Measurements from ENCODE around the gene ZNF765.
"Not testable (repeated sequence)": the region's sequence is repeated elsewhere in the genome, so short reads cannot be mapped to it uniquely, and the experiment has no call there.

ZNF765 gene

GRCh38 chr19:53394974-53395839, at the start of gene ZNF765:
Gene ZNF765, plus strand, starts transcription at chr19:53395149. Its CDS starts 2,867 bp downstream, at chr19:53398016.
- DNase-seq (ENCODE audit: low read depth) = peak; percentile 93

- DNase-seq (ENCODE audit: low read depth) = no peak
Observed at GRCh38 chr19:53355739-53356138, 39.2 kb upstream of the ZNF765 start.

GRCh38 chr19:53357821-53358581, 36.9 kb upstream of the ZNF765 start:
- no peak for DNase-seq (ENCODE audit: low read depth)

GRCh38 chr19:53360056-53360455, 34.9 kb upstream of the ZNF765 start:
- not testable (repeated sequence) for DNase-seq (ENCODE audit: low read depth)

- peak; percentile 85 for DNase-seq (ENCODE audit: low read depth)
Observed at GRCh38 chr19:53365134-53365898, 29.6 kb upstream of the ZNF765 start, which contains the start of gene ZNF525. Gene ZNF525, plus strand, starts transcription at chr19:53365705. Its CDS starts 6,577 bp downstream, at chr19:53372282.

GRCh38 chr19:53365899-53366493, 29.0 kb upstream of the ZNF765 start:
- DNase-seq (ENCODE audit: low read depth) = peak; percentile 1

- no peak for DNase-seq (ENCODE audit: low read depth)
Observed at GRCh38 chr19:53372196-53372595, 22.8 kb upstream of the ZNF765 start.

GRCh38 chr19:53374288-53374687, 20.7 kb upstream of the ZNF765 start:
- no peak for DNase-seq (ENCODE audit: low read depth)

- DNase-seq (ENCODE audit: low read depth) = no peak
Observed at GRCh38 chr19:53374743-53375142, 20.2 kb upstream of the ZNF765 start.

- no peak for DNase-seq (ENCODE audit: low read depth)
Observed at GRCh38 chr19:53381376-53381775, 13.6 kb upstream of the ZNF765 start.

- no peak for DNase-seq (ENCODE audit: low read depth)
Observed at GRCh38 chr19:53388168-53388567, 6.8 kb upstream of the ZNF765 start.

GRCh38 chr19:53388904-53389303, 6.0 kb upstream of the ZNF765 start:
- no peak for DNase-seq (ENCODE audit: low read depth)

GRCh38 chr19:53389571-53389970, 5.4 kb upstream of the ZNF765 start:
- no peak for DNase-seq (ENCODE audit: low read depth)

- no peak for DNase-seq (ENCODE audit: low read depth)
Observed at GRCh38 chr19:53389978-53390377, 5.0 kb upstream of the ZNF765 start.

GRCh38 chr19:53394522-53394973, 401 bp upstream of the ZNF765 start:
- no peak for DNase-seq (ENCODE audit: low read depth)

GRCh38 chr19:53395840-53396524, 1.0 kb downstream of the ZNF765 start:
- DNase-seq (ENCODE audit: low read depth) = not testable (repeated sequence)

- no peak for DNase-seq (ENCODE audit: low read depth)
Observed at GRCh38 chr19:53396525-53396868, 1.5 kb downstream of the ZNF765 start.

GRCh38 chr19:53397918-53398317, 3.0 kb downstream of the ZNF765 start:
- not testable (repeated sequence) for DNase-seq (ENCODE audit: low read depth)

GRCh38 chr19:53409505-53410204, 14.7 kb downstream of the ZNF765 start:
- DNase-seq (ENCODE audit: low read depth) = no peak

- DNase-seq (ENCODE audit: low read depth) = not testable (repeated sequence)
Observed at GRCh38 chr19:53420520-53421315, 25.8 kb downstream of the ZNF765 start.

Data from stimulated activated CD8-positive, alpha-beta memory T cell treated with anti-CD3 and anti-CD28 coated beads, Interleukin-15, amount 100 ng/mL, for 24 hours (primary cell).